CD8-positive, alpha-beta memory T cell (primary cell): ENCODE measurements around the gene NFAT5. TPM values are rescaled to one million over a fixed set of nuclear protein-coding genes. Genes with fewer than 3 reads are reported as not detected.
"Not testable (repeated sequence)": the region's sequence is repeated elsewhere in the genome, so short reads cannot be mapped to it uniquely, and the experiment has no call there.

Source experiments
- CTCF ChIA-PET: fragments of 350-600 bp; sonication (Branson Sonifier 250); formaldehyde crosslinking; loops from one replicate; lab custom pipeline; 2021; ENCODE audit warnings: antibody characterized with exemption; lab: Charles Lee
- POLR2A ChIA-PET: fragments of 350-600 bp; sonication (Branson Sonifier 250); formaldehyde crosslinking; loops from one replicate; lab custom pipeline; 2021; ENCODE audit warnings: antibody characterized with exemption; lab: Charles Lee
- DNase-seq, 5 donors: peaks; one replicate each; pipeline versions ENCODE4 v3.0.0 to v3.0.0-alpha.2; 2020 to 2022; ENCODE audit warnings: mixed read lengths in 1 of 5
- H3K27ac ChIP-seq: one replicate; pipeline ENCODE4 v1.7.0; 2013; ENCODE audit warnings: low read depth, mild to moderate bottlenecking, low read length, moderate library complexity
- H3K27me3 ChIP-seq: 2 replicates; pipeline ENCODE4 v1.7.0; 2013; ENCODE audit warnings: low read length, mild to moderate bottlenecking; ENCODE audit not compliant: insufficient read depth, poor library complexity, severe bottlenecking
- H3K36me3 ChIP-seq: 2 replicates; pipeline ENCODE4 v1.7.0; 2013; ENCODE audit warnings: mild to moderate bottlenecking, low read length, moderate library complexity; ENCODE audit not compliant: insufficient read depth
- H3K4me1 ChIP-seq: 2 replicates; pipeline ENCODE4 v1.7.0; 2013; ENCODE audit warnings: mild to moderate bottlenecking, low read length, moderate library complexity; ENCODE audit not compliant: insufficient read depth
- H3K4me3 ChIP-seq: 2 replicates; pipeline ENCODE4 v1.7.0; 2013; ENCODE audit warnings: mild to moderate bottlenecking, low read length
- H3K9me3 ChIP-seq: 2 replicates; pipeline ENCODE4 v1.7.0; 2013; ENCODE audit warnings: mild to moderate bottlenecking, low read length
- H3K27ac Mint-ChIP-seq, 8 donors: one replicate each; pipeline ENCODE4 v1.8.0; 2020 to 2021; ENCODE audit warnings: mixed read lengths in 8 of 8, mild to moderate bottlenecking in 6 of 8, inconsistent platforms in 3 of 8, moderate library complexity in 3 of 8
- H3K27me3 Mint-ChIP-seq, 2 donors: one replicate each; pipeline ENCODE4 v1.8.0; 2020 to 2021; ENCODE audit warnings: mixed read lengths in 2 of 2, mild to moderate bottlenecking in 1 of 2, moderate library complexity in 1 of 2
- H3K36me3 Mint-ChIP-seq, 3 donors: one replicate each; pipeline ENCODE4 v1.8.0; 2020 to 2021; ENCODE audit warnings: mixed read lengths in 3 of 3, inconsistent platforms in 1 of 3, mild to moderate bottlenecking in 1 of 3
- H3K4me1 Mint-ChIP-seq, 3 donors: one replicate each; pipeline ENCODE4 v1.8.0; 2020 to 2021; ENCODE audit warnings: mixed read lengths in 3 of 3, inconsistent platforms in 1 of 3, mild to moderate bottlenecking in 1 of 3
- H3K4me3 Mint-ChIP-seq, 7 donors: one replicate each; pipeline ENCODE4 v1.8.0; 2020 to 2021; ENCODE audit warnings: mixed read lengths in 7 of 7, mild to moderate bottlenecking in 6 of 7, moderate library complexity in 4 of 7, inconsistent platforms in 2 of 7
- H3K9me3 Mint-ChIP-seq, 5 donors: one replicate each; pipeline ENCODE4 v1.8.0; 2020 to 2022; ENCODE audit warnings: mixed read lengths in 5 of 5, mild to moderate bottlenecking in 3 of 5, moderate library complexity in 2 of 5, inconsistent platforms in 1 of 5
- polyA plus RNA-seq: library from polyadenylated mRNA; unstranded; fragments of 300-500 nt; fragmentation: Illumina TruSeq; gene quantifications from one replicate; pipeline ENCODE4 v1.2.3, GENCODE V29; 2021
- total RNA-seq, 2 experiments: library from RNA; stranded (reverse); gene quantifications; one replicate each; pipeline ENCODE4 v1.2.3, GENCODE V29; 2021

NFAT5 gene
- total and polyA plus RNA-seq, 3 experiments from 2014 or later = 11.3 to 41.0 (median 39.0) TPM

GRCh38 chr16:69538808-69539207 lies 27.0 kb upstream of the NFAT5 start:
- Histone ChIP-seq H3K9me3 (no peaks in the 10 kb centered on the region), H3K4me1 (no peaks in the 10 kb centered on the region), H3K4me3 (no peak overlapping the region), H3K36me3 (no peaks in the 10 kb centered on the region), H3K27me3 (no peaks in the 10 kb centered on the region), H3K27ac (no peak overlapping the region)
- Mint-ChIP-seq H3K4me1 (no peaks in the 10 kb centered on the region), H3K9me3 (no peaks in the 10 kb centered on the region), H3K36me3 (no peaks in the 10 kb centered on the region), H3K4me3 (no peak overlapping the region), H3K27me3 (peaks cover 5 to 7% of the 10 kb centered on the region in 2 donors), H3K27ac (no peak overlapping the region)
- DNase-seq = no peak
- ChIA-PET CTCF (no interaction called here), POLR2A (interaction anchor here (0.6 kb wide), 1 partner anchor 70 kb away, joined by 8 read pairs; no protein-coding TSS in a partner anchor)

- ChIA-PET POLR2A (no interaction called here), CTCF (interaction anchor here (1.1 kb wide), 1 partner anchor 24 kb away, joined by 3 read pairs; no protein-coding TSS in a partner anchor)
- no peaks in the 10 kb centered on the region for H3K4me1 Mint-ChIP-seq
- H3K27me3 Mint-ChIP-seq = peaks cover 3 to 4% of the 10 kb centered on the region in 2 donors
- no peak overlapping the region for H3K4me3 ChIP-seq
- H3K9me3 Mint-ChIP-seq = no peaks in the 10 kb centered on the region
- H3K36me3 ChIP-seq = no peaks in the 10 kb centered on the region
- no peak overlapping the region for H3K27ac ChIP-seq
- H3K36me3 Mint-ChIP-seq = no peaks in the 10 kb centered on the region
- H3K9me3 ChIP-seq = no peaks in the 10 kb centered on the region
- H3K27ac Mint-ChIP-seq = no peak overlapping the region
- H3K4me1 ChIP-seq = no peaks in the 10 kb centered on the region
- H3K4me3 Mint-ChIP-seq = no peak overlapping the region
- no peak for DNase-seq
- no peaks in the 10 kb centered on the region for H3K27me3 ChIP-seq
Observed at GRCh38 chr16:69542974-69543373, 22.8 kb upstream of the NFAT5 start.

- no peaks in the 10 kb centered on the region for H3K4me1 Mint-ChIP-seq
- H3K27me3 Mint-ChIP-seq = peaks cover 3 to 4% of the 10 kb centered on the region in 2 donors
- no peaks in the 10 kb centered on the region for H3K36me3 ChIP-seq
- H3K27ac ChIP-seq = no peak overlapping the region
- no peak overlapping the region for H3K27ac Mint-ChIP-seq
- H3K36me3 Mint-ChIP-seq = no peaks in the 10 kb centered on the region
- no peak overlapping the region for H3K4me3 Mint-ChIP-seq
- H3K9me3 ChIP-seq = no peaks in the 10 kb centered on the region
- ChIA-PET POLR2A (no interaction called here), CTCF (no interaction called here)
- no peaks in the 10 kb centered on the region for H3K9me3 Mint-ChIP-seq
- H3K4me3 ChIP-seq = no peak overlapping the region
- no peaks in the 10 kb centered on the region for H3K27me3 ChIP-seq
- no peaks in the 10 kb centered on the region for H3K4me1 ChIP-seq
- no peak for DNase-seq
Observed at GRCh38 chr16:69544088-69544487, 21.7 kb upstream of the NFAT5 start.

DNA sequence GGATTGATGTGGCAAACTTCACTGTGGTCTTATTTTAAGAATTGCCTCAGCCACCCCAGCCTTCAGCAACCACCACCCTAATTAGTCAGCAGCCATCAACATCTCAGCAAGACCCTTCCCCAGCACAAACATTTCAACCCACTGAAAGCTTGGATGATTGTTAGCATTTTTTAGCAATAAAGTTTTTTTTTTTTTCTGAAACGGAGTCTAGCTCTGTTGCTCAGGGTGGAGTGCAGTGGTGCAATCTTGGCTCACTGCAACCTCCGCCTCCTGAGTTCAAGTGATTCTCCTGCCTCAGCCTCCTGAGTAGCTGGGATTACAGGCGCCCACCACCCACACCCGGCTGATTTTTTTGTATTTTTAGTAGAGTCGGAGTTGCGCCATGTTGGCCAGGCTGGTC lies 19.1 kb upstream of the NFAT5 start:
- H3K27me3 Mint-ChIP-seq, H3K4me1 Mint-ChIP-seq, H3K27me3 ChIP-seq, DNase-seq, H3K4me1 ChIP-seq, H3K9me3 Mint-ChIP-seq, H3K4me3 Mint-ChIP-seq, H3K36me3 ChIP-seq, H3K27ac Mint-ChIP-seq, CTCF ChIA-PET, H3K27ac ChIP-seq, H3K9me3 ChIP-seq, POLR2A ChIA-PET, H3K4me3 ChIP-seq, H3K36me3 Mint-ChIP-seq: not testable (repeated sequence)

DNA sequence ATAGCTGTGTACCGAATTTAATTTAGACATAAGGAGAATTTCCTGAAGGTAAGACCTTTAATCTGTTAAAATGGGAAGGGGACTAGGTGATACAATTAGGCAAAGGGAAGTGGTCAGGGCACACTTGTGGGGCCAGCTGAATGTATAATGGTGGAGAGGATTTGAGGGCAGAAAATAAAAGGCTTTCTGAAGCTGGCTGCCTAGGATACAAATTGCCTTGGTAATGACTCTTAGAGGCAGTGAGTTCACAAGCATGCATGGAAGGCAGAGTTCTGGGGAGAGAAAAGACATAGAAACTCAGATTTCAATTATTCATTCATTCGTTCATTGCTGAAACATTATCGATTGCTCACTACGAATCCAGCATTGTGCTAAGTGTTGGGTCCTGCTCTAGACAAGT lies 12.4 kb upstream of the NFAT5 start:
- POLR2A ChIA-PET = no interaction called here
- H3K4me1 ChIP-seq = no peaks in the 10 kb centered on the region
- no peaks in the 10 kb centered on the region for H3K27me3 ChIP-seq
- peaks cover 5 to 13% (median 13%) of the 10 kb centered on the region in 3 donors for H3K4me1 Mint-ChIP-seq
- DNase-seq = no peak
- H3K9me3 ChIP-seq = no peaks in the 10 kb centered on the region
- peak overlapping the region in 1 of 8 donors; percentile 19 for H3K27ac Mint-ChIP-seq
- H3K27me3 Mint-ChIP-seq = no peaks in the 10 kb centered on the region
- no peak overlapping the region for H3K4me3 ChIP-seq
- H3K27ac ChIP-seq = no peak overlapping the region
- no peaks in the 10 kb centered on the region for H3K9me3 Mint-ChIP-seq
- no peaks in the 10 kb centered on the region for H3K36me3 ChIP-seq
- H3K4me3 Mint-ChIP-seq = no peak overlapping the region
- peaks cover 0 to 3% (median 0%) of the 10 kb centered on the region in 3 donors for H3K36me3 Mint-ChIP-seq
- CTCF ChIA-PET = no interaction called here

DNA sequence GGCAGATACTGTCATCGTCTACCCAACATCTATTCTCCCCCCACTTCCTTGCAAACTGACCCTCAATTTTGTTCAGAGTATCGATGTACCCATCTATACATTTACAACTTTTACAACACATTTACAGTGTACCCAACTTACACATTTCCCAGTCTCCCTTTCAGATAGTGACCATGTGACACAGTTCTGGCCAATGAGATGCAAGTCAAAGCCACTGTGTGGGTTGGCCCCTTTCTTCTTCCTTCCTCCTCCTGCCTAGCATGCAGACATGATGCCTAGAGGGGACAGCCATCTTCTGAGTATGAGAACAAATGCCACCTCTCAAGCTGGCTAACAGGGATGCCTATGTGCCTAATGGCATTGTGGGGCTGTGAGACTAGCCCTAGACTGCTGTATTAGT lies 11.3 kb upstream of the NFAT5 start:
- H3K27me3 Mint-ChIP-seq = no peaks in the 10 kb centered on the region
- peaks cover 0 to 3% (median 0%) of the 10 kb centered on the region in 3 donors for H3K36me3 Mint-ChIP-seq
- no peaks in the 10 kb centered on the region for H3K9me3 ChIP-seq
- ChIA-PET POLR2A (no interaction called here), CTCF (no interaction called here)
- H3K27ac Mint-ChIP-seq = no peak overlapping the region
- H3K9me3 Mint-ChIP-seq = no peaks in the 10 kb centered on the region
- H3K27me3 ChIP-seq = no peaks in the 10 kb centered on the region
- H3K4me1 Mint-ChIP-seq = peaks cover 5 to 13% (median 13%) of the 10 kb centered on the region in 3 donors
- H3K4me3 ChIP-seq = no peak overlapping the region
- H3K4me1 ChIP-seq = no peaks in the 10 kb centered on the region
- no peak overlapping the region for H3K4me3 Mint-ChIP-seq
- H3K36me3 ChIP-seq = no peaks in the 10 kb centered on the region
- H3K27ac ChIP-seq = no peak overlapping the region
- no peak for DNase-seq

DNA sequence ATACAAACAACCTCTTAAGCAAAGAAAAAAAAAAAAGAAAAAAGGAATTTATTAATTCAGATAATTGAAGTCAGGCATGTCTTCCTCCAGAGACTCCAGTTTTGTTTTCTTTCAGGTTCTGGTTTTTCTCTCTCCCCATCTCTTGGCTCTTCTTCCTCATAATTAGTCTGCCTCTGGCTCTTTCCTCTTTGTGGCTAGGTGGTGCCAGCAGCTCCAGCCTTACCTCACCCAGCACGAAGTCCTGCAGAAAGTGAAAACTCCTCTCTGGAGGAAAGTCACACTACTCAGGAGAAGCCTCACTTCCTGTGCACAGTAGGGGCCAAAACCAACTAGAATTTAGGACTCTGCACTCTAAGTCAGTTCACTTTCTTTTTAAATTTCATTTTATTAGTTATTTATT lies 10.3 kb upstream of the NFAT5 start:
- H3K36me3 ChIP-seq = no peaks in the 10 kb centered on the region
- H3K27me3 ChIP-seq = no peaks in the 10 kb centered on the region
- peak overlapping the region in 1 of 8 donors; percentile 35 for H3K27ac Mint-ChIP-seq
- H3K4me1 Mint-ChIP-seq = peaks cover 5 to 13% (median 13%) of the 10 kb centered on the region in 3 donors
- peaks cover 0 to 3% (median 0%) of the 10 kb centered on the region in 3 donors for H3K36me3 Mint-ChIP-seq
- no peaks in the 10 kb centered on the region for H3K9me3 Mint-ChIP-seq
- H3K4me1 ChIP-seq = no peaks in the 10 kb centered on the region
- POLR2A ChIA-PET = interaction anchor here (0.6 kb wide), 1 partner anchor 36 kb away, joined by 3 read pairs; no protein-coding TSS in a partner anchor
- no peaks in the 10 kb centered on the region for H3K9me3 ChIP-seq
- no peak overlapping the region for H3K4me3 ChIP-seq
- CTCF ChIA-PET = no interaction called here
- no peak overlapping the region for H3K27ac ChIP-seq
- H3K4me3 Mint-ChIP-seq = no peak overlapping the region
- peaks cover 0 to 3% of the 10 kb centered on the region in 2 donors for H3K27me3 Mint-ChIP-seq
- DNase-seq = no peak

- Mint-ChIP-seq H3K9me3 (no peaks in the 10 kb centered on the region), H3K27me3 (peaks cover 0 to 3% of the 10 kb centered on the region in 2 donors), H3K4me3 (no peak overlapping the region), H3K27ac (no peak overlapping the region), H3K36me3 (peaks cover 0 to 3% (median 0%) of the 10 kb centered on the region in 3 donors), H3K4me1 (peaks cover 5 to 13% (median 13%) of the 10 kb centered on the region in 3 donors)
- no peak overlapping the region for H3K27ac ChIP-seq
- H3K4me1 ChIP-seq = no peaks in the 10 kb centered on the region
- H3K27me3 ChIP-seq = no peaks in the 10 kb centered on the region
- H3K36me3 ChIP-seq = no peaks in the 10 kb centered on the region
- H3K9me3 ChIP-seq = no peaks in the 10 kb centered on the region
- ChIA-PET CTCF (no interaction called here), POLR2A (no interaction called here)
- DNase-seq = no peak
- no peak overlapping the region for H3K4me3 ChIP-seq
Observed at GRCh38 chr16:69555867-69556266, 9.9 kb upstream of the NFAT5 start.
